Keratinocyte (primary cell): Measurements from ENCODE around the gene ASCL4. TPM values are rescaled to one million over a fixed set of nuclear protein-coding genes. Genes with fewer than 3 reads are reported as not detected.

Source experiments
- DNase-seq: peaks from one replicate; pipeline ENCODE4 v3.0.0-alpha.2; 2011; ENCODE audit warnings: low read depth, missing footprints, low spot score
- FAIRE-seq: peaks from 2 replicates; lab custom pipeline; 2011; peaks lifted over from hg19 to GRCh38; lab: Jason Lieb, UNC
- H2AFZ ChIP-seq: 2 replicates; pipeline ENCODE4 v1.6.0; 2012; ENCODE audit warnings: low read length, control low read depth, inconsistent platforms; ENCODE audit not compliant: control insufficient read depth
- H3K27ac ChIP-seq: 2 replicates; pipeline ENCODE4 v1.5.1; 2011; ENCODE audit warnings: low read length; ENCODE audit not compliant: control insufficient read depth, insufficient read depth
- H3K27me3 ChIP-seq: 3 replicates; pipeline ENCODE4 v1.6.0; 2011; ENCODE audit warnings: low read length; ENCODE audit not compliant: control insufficient read depth, insufficient read depth; ENCODE audit errors: extremely low read depth
- H3K36me3 ChIP-seq, 2 experiments: 2 replicates in 1 of 2; 3 replicates in 1 of 2; pipeline ENCODE4 v1.5.1; 2011; ENCODE audit warnings: low read length in 2 of 2, mild to moderate bottlenecking in 1 of 2; ENCODE audit not compliant: control insufficient read depth in 2 of 2, insufficient read depth in 2 of 2; ENCODE audit errors: extremely low read depth in 1 of 2
- H3K4me1 ChIP-seq: 3 replicates; pipeline ENCODE4 v1.5.1; 2011; ENCODE audit warnings: low read length; ENCODE audit not compliant: control insufficient read depth, insufficient read depth; ENCODE audit errors: extremely low read depth
- H3K4me2 ChIP-seq: 3 replicates; pipeline ENCODE4 v1.6.0; 2011; ENCODE audit warnings: low read depth, low read length; ENCODE audit not compliant: control insufficient read depth, insufficient read depth; ENCODE audit errors: extremely low read depth
- H3K4me3 ChIP-seq, 3 experiments: fragments of 200-600 bp in 1 of 3; sonication (generic) in 1 of 3; 2 replicates in 2 of 3; 3 replicates in 1 of 3; pipeline ENCODE4 v1.5.1; 2011 to 2016; ENCODE audit warnings: low read length in 3 of 3, mild to moderate bottlenecking in 3 of 3, control low read depth in 2 of 3, inconsistent platforms in 1 of 3, low read depth in 1 of 3, mixed read lengths in 1 of 3, mixed run types in 1 of 3, moderate library complexity in 1 of 3; ENCODE audit not compliant: control insufficient read depth in 2 of 3, insufficient read depth in 2 of 3; ENCODE audit errors: extremely low read depth in 1 of 3
- H3K79me2 ChIP-seq: 2 replicates; pipeline ENCODE4 v1.6.0; 2012; ENCODE audit warnings: low read length; ENCODE audit not compliant: control insufficient read depth, insufficient read depth
- H3K9ac ChIP-seq: 3 replicates; pipeline ENCODE4 v1.6.0; 2011; ENCODE audit warnings: low read length; ENCODE audit not compliant: control insufficient read depth, insufficient read depth; ENCODE audit errors: extremely low read depth
- H3K9me1 ChIP-seq: 3 replicates; pipeline ENCODE4 v1.6.0; 2011; ENCODE audit warnings: low read length; ENCODE audit not compliant: control insufficient read depth, insufficient read depth; ENCODE audit errors: extremely low read depth
- H3K9me3 ChIP-seq: 2 replicates; pipeline ENCODE4 v1.5.1; 2012; ENCODE audit warnings: low read depth, low read length; ENCODE audit not compliant: control insufficient read depth
- H4K20me1 ChIP-seq: 3 replicates; pipeline ENCODE4 v1.6.0; 2011; ENCODE audit warnings: low read length; ENCODE audit not compliant: control insufficient read depth, insufficient read depth; ENCODE audit errors: extremely low read depth
- EZH2 ChIP-seq: IDR thresholded peaks from one replicate; pipeline ENCODE4 v1.6.1; 2012; ENCODE audit warnings: inconsistent platforms, mild to moderate bottlenecking, low read length, moderate library complexity
- dilution Hi-C: fragments of 300-500 bp; cut with MboI; formaldehyde crosslinking; loops from one replicate; pipeline ENCODE4 v1.7.0; 2020; ENCODE audit warnings: low sequenced_read_pairs; ENCODE audit not compliant: extremely low pct_ligation_motif_present
- polyA plus RNA-seq, 5 experiments: library from polyadenylated mRNA; depleted of rRNA in 3 of 5; stranded (reverse) in 3 of 5; stranded (forward) in 1 of 5; unstranded in 1 of 5; fragments of >200 nt; gene quantifications; 1 replicate in 1 of 5; 2 replicates in 3 of 5; 3 replicates in 1 of 5; pipeline versions ENCODE4 v1.2.1 to v1.2.3, GENCODE V29; 2011 to 2012; ENCODE audit warnings: missing spikeins in 2 of 5, low read depth in 1 of 5, low replicate concordance in 1 of 5
- TF ChIP-seq, protein P1 (sequence below), 3 experiments: IDR thresholded peaks in 1 of 3; conservative IDR thresholded peaks in 1 of 3; optimal IDR thresholded peaks in 1 of 3; 2 replicates in 2 of 3; 3 replicates in 1 of 3; pipeline versions ENCODE3 to v1.5.1; 2011; ENCODE audit warnings: low read length in 3 of 3, mild to moderate bottlenecking in 3 of 3, moderate library complexity in 2 of 3, control low read depth in 1 of 3, inconsistent platforms in 1 of 3; ENCODE audit not compliant: insufficient read depth in 2 of 3; ENCODE audit errors: extremely low read depth in 1 of 3

Gene ASCL4
- polyA plus RNA-seq, 1 donor (not counting 4 experiments of a cell fraction or from before 2014, with no cell fraction given), result not detected

- no peaks in the 10 kb centered on the region for H4K20me1 ChIP-seq
- peak; percentile 83 for FAIRE-seq
- H3K27me3 ChIP-seq, result no peaks in the 10 kb centered on the region
- H3K4me2 ChIP-seq, result peak overlapping the region; percentile 86
- no peak for TF ChIP-seq EZH2
- TF ChIP-seq, protein P1, sequence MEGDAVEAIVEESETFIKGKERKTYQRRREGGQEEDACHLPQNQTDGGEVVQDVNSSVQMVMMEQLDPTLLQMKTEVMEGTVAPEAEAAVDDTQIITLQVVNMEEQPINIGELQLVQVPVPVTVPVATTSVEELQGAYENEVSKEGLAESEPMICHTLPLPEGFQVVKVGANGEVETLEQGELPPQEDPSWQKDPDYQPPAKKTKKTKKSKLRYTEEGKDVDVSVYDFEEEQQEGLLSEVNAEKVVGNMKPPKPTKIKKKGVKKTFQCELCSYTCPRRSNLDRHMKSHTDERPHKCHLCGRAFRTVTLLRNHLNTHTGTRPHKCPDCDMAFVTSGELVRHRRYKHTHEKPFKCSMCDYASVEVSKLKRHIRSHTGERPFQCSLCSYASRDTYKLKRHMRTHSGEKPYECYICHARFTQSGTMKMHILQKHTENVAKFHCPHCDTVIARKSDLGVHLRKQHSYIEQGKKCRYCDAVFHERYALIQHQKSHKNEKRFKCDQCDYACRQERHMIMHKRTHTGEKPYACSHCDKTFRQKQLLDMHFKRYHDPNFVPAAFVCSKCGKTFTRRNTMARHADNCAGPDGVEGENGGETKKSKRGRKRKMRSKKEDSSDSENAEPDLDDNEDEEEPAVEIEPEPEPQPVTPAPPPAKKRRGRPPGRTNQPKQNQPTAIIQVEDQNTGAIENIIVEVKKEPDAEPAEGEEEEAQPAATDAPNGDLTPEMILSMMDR (optimal IDR thresholded peaks at IDR 0.05 in 1 of 3, IDR thresholded peaks at IDR 0.05 in 1 of 3, conservative IDR thresholded peaks at IDR 0.05 in 1 of 3; ENCODE audit: extremely low read depth in 1 of 3, insufficient read depth in 2 of 3, low read length in 3 of 3), result no peak
- peak overlapping the region; percentile 80 to 97 (median 90) for H3K4me3 ChIP-seq
- no peak overlapping the region for H2AFZ ChIP-seq
- H3K79me2 ChIP-seq, result peaks cover 46% of the 10 kb centered on the region
- H3K9me1 ChIP-seq, result no peaks in the 10 kb centered on the region
- H3K9me3 ChIP-seq, result no peaks in the 10 kb centered on the region
- H3K27ac ChIP-seq, result peak overlapping the region; percentile 89
- DNase-seq, result peak; percentile 48
- peaks cover 12% of the 10 kb centered on the region for H3K4me1 ChIP-seq
- peaks cover 19 to 24% of the 10 kb centered on the region in 2 experiments for H3K36me3 ChIP-seq
- H3K9ac ChIP-seq, result peak overlapping the region; percentile 88
- dilution Hi-C loops, result no loop called here
Measured at GRCh38 chr12:107759410-107759809, 15.1 kb upstream of the ASCL4 start.

GRCh38 chr12:107760207-107760808, 14.2 kb upstream of the ASCL4 start:
- Histone ChIP-seq H3K4me1 (peaks cover 12% of the 10 kb centered on the region), H3K36me3 (peaks cover 11 to 21% of the 10 kb centered on the region in 2 experiments), H3K4me2 (peak overlapping the region; percentile 86), H3K9ac (peak overlapping the region; percentile 88), H3K4me3 (peak overlapping the region; percentile 80 to 97 (median 90)), H3K27ac (peak overlapping the region; percentile 89), H3K79me2 (peaks cover 43% of the 10 kb centered on the region), H2AFZ (peak overlapping the region; percentile 42), H3K9me3 (no peaks in the 10 kb centered on the region), H3K9me1 (no peaks in the 10 kb centered on the region), H3K27me3 (no peaks in the 10 kb centered on the region), H4K20me1 (no peaks in the 10 kb centered on the region)
- DNase-seq (no peak), FAIRE-seq (no peak)
- dilution Hi-C loops, result no loop called here
- TF ChIP-seq, protein P1 (optimal IDR thresholded peaks at IDR 0.05 in 1 of 3, IDR thresholded peaks at IDR 0.05 in 1 of 3, conservative IDR thresholded peaks at IDR 0.05 in 1 of 3; ENCODE audit: extremely low read depth in 1 of 3, insufficient read depth in 2 of 3, low read length in 3 of 3), result no peak
- no peak for TF ChIP-seq EZH2
